HEK293 (cell line): ENCODE results near the gene CELF4.

Source experiments
- CTCF ChIA-PET: fragments of 350-600 bp; formaldehyde crosslinking; extraction: SDS; loops from one replicate; lab custom pipeline; 2021; ENCODE audit warnings: antibody characterized with exemption; lab: Yijun Ruan, JAX
- POLR2A ChIA-PET: fragments of 300-600 bp; formaldehyde crosslinking; extraction: SDS; loops from one replicate; lab custom pipeline; 2020; ENCODE audit warnings: antibody characterized with exemption, inconsistent platforms; lab: Yijun Ruan, JAX
- H3K27ac ChIP-seq: fragments of 200-500 bp; sonication (Bioruptor generic); 2 replicates; pipeline ENCODE4 v1.5.1; 2014; ENCODE audit warnings: low read depth, low read length, control low read depth, inconsistent platforms; ENCODE audit errors: extremely low read depth
- H3K36me3 ChIP-seq, 2 experiments: fragments of 200-500 bp in 1 of 2; sonication (Bioruptor generic) in 1 of 2; 1 replicate in 1 of 2; 2 replicates in 1 of 2; pipeline ENCODE4 v1.5.1; 2014 to 2017; ENCODE audit warnings: inconsistent platforms in 2 of 2, low read length in 2 of 2; ENCODE audit not compliant: control insufficient read depth in 2 of 2, insufficient read depth in 1 of 2
- H3K4me1 ChIP-seq: fragments of 200-500 bp; sonication (Bioruptor generic); 2 replicates; pipeline ENCODE4 v1.5.1; 2014; ENCODE audit warnings: mild to moderate bottlenecking, low read length, inconsistent platforms; ENCODE audit not compliant: control insufficient read depth, insufficient read depth
- H3K4me3 ChIP-seq: 2 replicates; pipeline ENCODE4 v1.5.1; 2011; ENCODE audit warnings: low read depth, mild to moderate bottlenecking, control low read depth, low read length, moderate library complexity
- H3K9me3 ChIP-seq: fragments of 200-500 bp; sonication (Bioruptor generic); 2 replicates; pipeline ENCODE4 v1.5.1; 2014; ENCODE audit warnings: low read depth, low read length, inconsistent platforms; ENCODE audit not compliant: control insufficient read depth, insufficient read depth
- EGR2 ChIP-seq: fragments of 450-650 bp; formaldehyde crosslinking; IDR thresholded peaks from 2 replicates; pipeline ENCODE4 v1.5.1; 2016; ENCODE audit warnings: low read depth, missing biosample characterization, missing genetic modification characterization
- GLI2 ChIP-seq: fragments of 450-650 bp; formaldehyde crosslinking; IDR thresholded peaks from 2 replicates; pipeline ENCODE4; 2017; ENCODE audit warnings: missing biosample characterization, missing genetic modification characterization, low read depth, borderline replicate concordance
- MEIS1 ChIP-seq: sonication (generic); formaldehyde crosslinking; IDR thresholded peaks from 2 replicates; pipeline ENCODE4 v1.8.1; 2022; ENCODE audit warnings: missing genetic modification reagents, mild to moderate bottlenecking, borderline replicate concordance
- ZBTB17 ChIP-seq: fragments of 450-650 bp; formaldehyde crosslinking; IDR thresholded peaks from 2 replicates; pipeline ENCODE4 v1.5.1; 2016; ENCODE audit warnings: missing biosample characterization, missing genetic modification characterization
- ZNF132 ChIP-seq: fragments of 450-650 bp; formaldehyde crosslinking; IDR thresholded peaks from 2 replicates; pipeline ENCODE4 v1.5.1; 2017; ENCODE audit warnings: missing biosample characterization, missing genetic modification characterization, borderline replicate concordance
- ZNF221 ChIP-seq: fragments of 450-650 bp; formaldehyde crosslinking; IDR thresholded peaks from 2 replicates; pipeline ENCODE4 v1.5.1; 2017; ENCODE audit warnings: missing biosample characterization, missing genetic modification characterization, borderline replicate concordance
- ZNF354C ChIP-seq: fragments of 450-650 bp; formaldehyde crosslinking; IDR thresholded peaks from 2 replicates; pipeline ENCODE4 v1.5.1; 2016; ENCODE audit warnings: missing biosample characterization, missing genetic modification characterization, low read depth, borderline replicate concordance
- ZNF423 ChIP-seq: fragments of 450-650 bp; formaldehyde crosslinking; IDR thresholded peaks from 2 replicates; pipeline ENCODE4 v1.5.1; 2016; ENCODE audit warnings: missing biosample characterization, missing genetic modification characterization
- ZNF529 ChIP-seq: fragments of 450-650 bp; formaldehyde crosslinking; IDR thresholded peaks from 2 replicates; pipeline ENCODE4 v1.5.1; 2017; ENCODE audit warnings: missing genetic modification characterization, missing biosample characterization; ENCODE audit not compliant: insufficient replicate concordance
- ZNF623 ChIP-seq: fragments of 450-650 bp; formaldehyde crosslinking; IDR thresholded peaks from 2 replicates; pipeline ENCODE4 v1.5.1; 2016; ENCODE audit warnings: missing biosample characterization, missing genetic modification characterization
- ZNF624 ChIP-seq: fragments of 450-650 bp; formaldehyde crosslinking; IDR thresholded peaks from 2 replicates; pipeline ENCODE4 v1.5.1; 2017; ENCODE audit warnings: missing biosample characterization, missing genetic modification characterization
- ZNF654 ChIP-seq: fragments of 450-650 bp; formaldehyde crosslinking; IDR thresholded peaks from 2 replicates; pipeline ENCODE4 v1.5.1; 2016; ENCODE audit warnings: low read depth, missing biosample characterization, missing genetic modification characterization
- ZNF776 ChIP-seq: fragments of 450-650 bp; formaldehyde crosslinking; IDR thresholded peaks from 2 replicates; pipeline ENCODE4 v1.5.0; 2017; ENCODE audit warnings: missing biosample characterization, missing genetic modification characterization, borderline replicate concordance
- TF ChIP-seq, protein P1 (sequence below): fragments of 450-650 bp; formaldehyde crosslinking; IDR thresholded peaks from 2 replicates; pipeline ENCODE4 v1.5.1; 2016; ENCODE audit warnings: missing biosample characterization, missing genetic modification characterization, borderline replicate concordance
- TF ChIP-seq, protein P2 (sequence below): fragments of 450-650 bp; formaldehyde crosslinking; IDR thresholded peaks from 2 replicates; pipeline ENCODE4 v1.5.1; 2016; ENCODE audit warnings: missing biosample characterization, missing genetic modification characterization
- TF ChIP-seq, protein P3 (sequence below): fragments of 450-650 bp; formaldehyde crosslinking; IDR thresholded peaks from 2 replicates; pipeline ENCODE4 v1.5.1; 2016; ENCODE audit warnings: missing biosample characterization, missing genetic modification characterization
- TF ChIP-seq, protein P4 (sequence below): IDR thresholded peaks from 2 replicates; pipeline ENCODE4 v1.6.1; 2011; ENCODE audit warnings: mild to moderate bottlenecking, low read depth, low read length, borderline replicate concordance

Gene CELF4

DNA sequence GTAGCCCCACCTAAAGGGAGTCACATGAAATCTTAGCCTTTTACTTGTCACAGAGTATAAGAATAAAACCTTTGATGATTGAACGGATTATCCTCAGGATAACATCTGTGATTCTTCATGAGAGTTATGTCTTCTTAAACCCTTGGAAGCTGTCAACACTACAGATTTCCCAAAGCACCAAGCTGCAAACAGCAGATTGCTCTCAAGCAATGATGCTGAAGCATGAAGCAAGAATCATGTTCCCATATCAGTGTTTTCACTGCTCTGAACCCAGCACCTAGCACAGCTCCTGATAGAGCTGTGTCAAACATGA lies 47.6 kb upstream of the CELF4 start:
- POLR2A ChIA-PET, result no interaction called here
- no peak for TF ChIP-seq ZNF132
- TF ChIP-seq ZNF654 (tag by site-specific recombination), result no peak
- no peak for TF ChIP-seq EGR2
- TF ChIP-seq ZNF624 (tag by site-specific recombination), result no peak
- TF ChIP-seq, protein P1, sequence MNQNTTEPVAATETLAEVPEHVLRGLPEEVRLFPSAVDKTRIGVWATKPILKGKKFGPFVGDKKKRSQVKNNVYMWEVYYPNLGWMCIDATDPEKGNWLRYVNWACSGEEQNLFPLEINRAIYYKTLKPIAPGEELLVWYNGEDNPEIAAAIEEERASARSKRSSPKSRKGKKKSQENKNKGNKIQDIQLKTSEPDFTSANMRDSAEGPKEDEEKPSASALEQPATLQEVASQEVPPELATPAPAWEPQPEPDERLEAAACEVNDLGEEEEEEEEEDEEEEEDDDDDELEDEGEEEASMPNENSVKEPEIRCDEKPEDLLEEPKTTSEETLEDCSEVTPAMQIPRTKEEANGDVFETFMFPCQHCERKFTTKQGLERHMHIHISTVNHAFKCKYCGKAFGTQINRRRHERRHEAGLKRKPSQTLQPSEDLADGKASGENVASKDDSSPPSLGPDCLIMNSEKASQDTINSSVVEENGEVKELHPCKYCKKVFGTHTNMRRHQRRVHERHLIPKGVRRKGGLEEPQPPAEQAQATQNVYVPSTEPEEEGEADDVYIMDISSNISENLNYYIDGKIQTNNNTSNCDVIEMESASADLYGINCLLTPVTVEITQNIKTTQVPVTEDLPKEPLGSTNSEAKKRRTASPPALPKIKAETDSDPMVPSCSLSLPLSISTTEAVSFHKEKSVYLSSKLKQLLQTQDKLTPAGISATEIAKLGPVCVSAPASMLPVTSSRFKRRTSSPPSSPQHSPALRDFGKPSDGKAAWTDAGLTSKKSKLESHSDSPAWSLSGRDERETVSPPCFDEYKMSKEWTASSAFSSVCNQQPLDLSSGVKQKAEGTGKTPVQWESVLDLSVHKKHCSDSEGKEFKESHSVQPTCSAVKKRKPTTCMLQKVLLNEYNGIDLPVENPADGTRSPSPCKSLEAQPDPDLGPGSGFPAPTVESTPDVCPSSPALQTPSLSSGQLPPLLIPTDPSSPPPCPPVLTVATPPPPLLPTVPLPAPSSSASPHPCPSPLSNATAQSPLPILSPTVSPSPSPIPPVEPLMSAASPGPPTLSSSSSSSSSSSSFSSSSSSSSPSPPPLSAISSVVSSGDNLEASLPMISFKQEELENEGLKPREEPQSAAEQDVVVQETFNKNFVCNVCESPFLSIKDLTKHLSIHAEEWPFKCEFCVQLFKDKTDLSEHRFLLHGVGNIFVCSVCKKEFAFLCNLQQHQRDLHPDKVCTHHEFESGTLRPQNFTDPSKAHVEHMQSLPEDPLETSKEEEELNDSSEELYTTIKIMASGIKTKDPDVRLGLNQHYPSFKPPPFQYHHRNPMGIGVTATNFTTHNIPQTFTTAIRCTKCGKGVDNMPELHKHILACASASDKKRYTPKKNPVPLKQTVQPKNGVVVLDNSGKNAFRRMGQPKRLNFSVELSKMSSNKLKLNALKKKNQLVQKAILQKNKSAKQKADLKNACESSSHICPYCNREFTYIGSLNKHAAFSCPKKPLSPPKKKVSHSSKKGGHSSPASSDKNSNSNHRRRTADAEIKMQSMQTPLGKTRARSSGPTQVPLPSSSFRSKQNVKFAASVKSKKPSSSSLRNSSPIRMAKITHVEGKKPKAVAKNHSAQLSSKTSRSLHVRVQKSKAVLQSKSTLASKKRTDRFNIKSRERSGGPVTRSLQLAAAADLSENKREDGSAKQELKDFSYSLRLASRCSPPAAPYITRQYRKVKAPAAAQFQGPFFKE (tag by site-specific recombination), result no peak
- no peak for TF ChIP-seq ZNF221 (tag by site-specific recombination)
- TF ChIP-seq ZNF623 (tag by site-specific recombination), result no peak
- TF ChIP-seq ZNF354C (tag by site-specific recombination), result no peak
- TF ChIP-seq, protein P2, sequence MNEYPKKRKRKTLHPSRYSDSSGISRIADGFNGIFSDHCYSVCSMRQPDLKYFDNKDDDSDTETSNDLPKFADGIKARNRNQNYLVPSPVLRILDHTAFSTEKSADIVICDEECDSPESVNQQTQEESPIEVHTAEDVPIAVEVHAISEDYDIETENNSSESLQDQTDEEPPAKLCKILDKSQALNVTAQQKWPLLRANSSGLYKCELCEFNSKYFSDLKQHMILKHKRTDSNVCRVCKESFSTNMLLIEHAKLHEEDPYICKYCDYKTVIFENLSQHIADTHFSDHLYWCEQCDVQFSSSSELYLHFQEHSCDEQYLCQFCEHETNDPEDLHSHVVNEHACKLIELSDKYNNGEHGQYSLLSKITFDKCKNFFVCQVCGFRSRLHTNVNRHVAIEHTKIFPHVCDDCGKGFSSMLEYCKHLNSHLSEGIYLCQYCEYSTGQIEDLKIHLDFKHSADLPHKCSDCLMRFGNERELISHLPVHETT (tag by site-specific recombination), result no peak
- TF ChIP-seq, protein P3, sequence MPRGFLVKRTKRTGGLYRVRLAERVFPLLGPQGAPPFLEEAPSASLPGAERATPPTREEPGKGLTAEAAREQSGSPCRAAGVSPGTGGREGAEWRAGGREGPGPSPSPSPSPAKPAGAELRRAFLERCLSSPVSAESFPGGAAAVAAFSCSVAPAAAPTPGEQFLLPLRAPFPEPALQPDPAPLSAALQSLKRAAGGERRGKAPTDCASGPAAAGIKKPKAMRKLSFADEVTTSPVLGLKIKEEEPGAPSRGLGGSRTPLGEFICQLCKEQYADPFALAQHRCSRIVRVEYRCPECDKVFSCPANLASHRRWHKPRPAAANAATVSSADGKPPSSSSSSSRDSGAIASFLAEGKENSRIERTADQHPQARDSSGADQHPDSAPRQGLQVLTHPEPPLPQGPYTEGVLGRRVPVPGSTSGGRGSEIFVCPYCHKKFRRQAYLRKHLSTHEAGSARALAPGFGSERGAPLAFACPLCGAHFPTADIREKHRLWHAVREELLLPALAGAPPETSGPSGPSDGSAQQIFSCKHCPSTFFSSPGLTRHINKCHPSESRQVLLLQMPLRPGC, result no peak
- TF ChIP-seq ZBTB17 (tag by site-specific recombination), result no peak
- TF ChIP-seq MEIS1 (CRISPR knock-in tag), result no peak
- TF ChIP-seq ZNF423, result no peak

DNA sequence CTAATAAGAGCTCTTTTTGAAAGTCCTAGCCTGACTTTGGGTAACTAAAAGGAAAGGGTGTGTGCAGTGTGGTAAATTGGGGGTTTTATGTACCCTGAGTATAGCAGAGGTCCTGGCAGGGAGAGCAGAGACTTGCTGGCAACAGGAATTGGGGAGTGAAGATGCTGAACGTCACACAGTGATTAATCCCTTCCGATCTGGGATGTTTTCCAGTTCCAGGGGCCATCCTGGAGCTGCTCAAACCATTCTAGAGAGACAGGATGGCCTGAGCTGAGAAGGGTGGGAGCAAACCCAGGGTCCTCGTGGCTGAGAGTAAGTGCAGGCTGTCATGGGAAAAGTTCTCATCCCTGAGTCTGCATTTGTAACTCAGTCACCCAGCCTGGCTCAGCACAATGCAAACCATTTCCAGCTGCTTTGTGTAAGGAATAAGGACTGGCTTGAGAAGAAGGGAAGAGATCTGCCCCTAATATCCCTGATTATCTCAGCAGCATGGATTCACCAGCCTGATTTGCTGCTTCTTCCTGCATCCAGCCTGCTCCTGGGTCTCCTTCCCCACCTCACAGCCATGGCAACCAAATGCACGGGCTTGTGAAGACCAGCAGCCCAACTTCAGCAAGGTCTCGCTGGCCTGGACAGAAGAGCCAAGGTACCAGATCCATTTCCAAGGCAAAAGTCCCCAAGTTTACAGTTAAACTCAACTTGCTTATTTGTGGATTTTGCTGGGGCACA lies 47.1 kb upstream of the CELF4 start:
- H3K27ac ChIP-seq, result no peak overlapping the region
- no peak overlapping the region for H3K4me3 ChIP-seq
- ChIA-PET CTCF (interaction anchor here (0.5 to 0.8 kb wide), 2 partner anchors 74 to 98 kb away, joined by 3 read pairs; no protein-coding TSS in a partner anchor), POLR2A (interaction anchor here (0.5 kb wide), 1 partner anchor 63 kb away, joined by 3 read pairs; no protein-coding TSS in a partner anchor)
- no peaks in the 10 kb centered on the region for H3K9me3 ChIP-seq
- no peaks in the 10 kb centered on the region for H3K36me3 ChIP-seq
- no peaks in the 10 kb centered on the region for H3K4me1 ChIP-seq
- TF ChIP-seq ZNF529 (tag by site-specific recombination) (no peak), ZNF776 (tag by site-specific recombination) (no peak), GLI2 (tag by site-specific recombination) (no peak)
- TF ChIP-seq, protein P4, sequence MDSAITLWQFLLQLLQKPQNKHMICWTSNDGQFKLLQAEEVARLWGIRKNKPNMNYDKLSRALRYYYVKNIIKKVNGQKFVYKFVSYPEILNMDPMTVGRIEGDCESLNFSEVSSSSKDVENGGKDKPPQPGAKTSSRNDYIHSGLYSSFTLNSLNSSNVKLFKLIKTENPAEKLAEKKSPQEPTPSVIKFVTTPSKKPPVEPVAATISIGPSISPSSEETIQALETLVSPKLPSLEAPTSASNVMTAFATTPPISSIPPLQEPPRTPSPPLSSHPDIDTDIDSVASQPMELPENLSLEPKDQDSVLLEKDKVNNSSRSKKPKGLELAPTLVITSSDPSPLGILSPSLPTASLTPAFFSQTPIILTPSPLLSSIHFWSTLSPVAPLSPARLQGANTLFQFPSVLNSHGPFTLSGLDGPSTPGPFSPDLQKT, result no peak

More for the DNA sequence above, 47.6 kb upstream of the CELF4 start:
- no peak overlapping the region for H3K4me3 ChIP-seq
- CTCF ChIA-PET, result no interaction called here
- no peak overlapping the region for H3K27ac ChIP-seq
- H3K9me3 ChIP-seq, result no peaks in the 10 kb centered on the region
- no peaks in the 10 kb centered on the region for H3K4me1 ChIP-seq
- H3K36me3 ChIP-seq, result no peaks in the 10 kb centered on the region
